Measurements from ENCODE around the gene DOK7.
"Not testable (repeated sequence)": the region's sequence is repeated elsewhere in the genome, so short reads cannot be mapped to it uniquely, and the experiment has no call there.

DOK7 gene

GRCh38 chr4:3511601-3512000, 48.5 kb downstream of the DOK7 start:
- DNase-seq, result not testable (repeated sequence)

DNA sequence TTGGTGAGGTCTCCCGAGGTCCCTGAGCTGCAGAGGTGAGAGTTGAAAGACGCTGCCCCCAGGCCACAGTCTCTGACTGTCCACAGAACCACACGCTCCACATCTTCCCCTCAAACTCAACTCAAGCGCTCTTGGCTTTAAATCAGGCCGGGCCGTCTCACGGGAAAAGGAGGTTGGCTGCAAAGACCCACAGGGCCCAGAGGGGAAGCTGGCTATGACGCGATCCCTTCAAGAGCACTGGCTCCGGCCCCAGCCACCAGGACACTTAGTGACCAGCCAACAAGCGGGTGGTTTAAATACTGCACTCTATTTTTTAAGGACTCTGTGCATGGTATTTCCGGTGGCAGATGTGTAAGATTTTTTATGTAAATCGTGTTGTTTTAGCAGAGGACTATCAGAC, 49.2 kb downstream of the DOK7 start:
- DNase-seq, result no peak

GRCh38 chr4:3512719-3513118, 49.6 kb downstream of the DOK7 start:
- DNase-seq, result no peak

DNA sequence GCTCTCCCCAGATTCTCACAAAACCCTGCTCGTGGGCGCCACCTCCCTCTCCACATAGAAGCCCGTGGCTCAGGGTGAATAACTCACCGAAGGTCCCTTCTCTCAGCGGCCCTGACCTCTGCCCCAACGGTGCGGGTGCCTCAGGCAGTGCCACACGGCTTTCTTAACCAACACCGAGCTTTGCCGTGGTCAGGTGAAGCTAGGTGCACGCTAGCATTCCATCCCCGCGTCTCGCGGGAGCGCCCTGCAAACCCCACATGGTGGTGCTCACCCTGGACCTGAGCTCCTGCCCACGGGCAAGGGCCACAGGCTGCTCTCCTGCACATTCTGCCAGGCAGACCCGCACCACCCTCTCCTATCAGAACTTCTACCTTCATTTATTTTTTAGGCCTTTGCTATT, 50.7 kb downstream of the DOK7 start:
- DNase-seq, result no peak

- no peak for DNase-seq
Measured at GRCh38 chr4:3514221-3514780, 51.2 kb downstream of the DOK7 start.

DNA sequence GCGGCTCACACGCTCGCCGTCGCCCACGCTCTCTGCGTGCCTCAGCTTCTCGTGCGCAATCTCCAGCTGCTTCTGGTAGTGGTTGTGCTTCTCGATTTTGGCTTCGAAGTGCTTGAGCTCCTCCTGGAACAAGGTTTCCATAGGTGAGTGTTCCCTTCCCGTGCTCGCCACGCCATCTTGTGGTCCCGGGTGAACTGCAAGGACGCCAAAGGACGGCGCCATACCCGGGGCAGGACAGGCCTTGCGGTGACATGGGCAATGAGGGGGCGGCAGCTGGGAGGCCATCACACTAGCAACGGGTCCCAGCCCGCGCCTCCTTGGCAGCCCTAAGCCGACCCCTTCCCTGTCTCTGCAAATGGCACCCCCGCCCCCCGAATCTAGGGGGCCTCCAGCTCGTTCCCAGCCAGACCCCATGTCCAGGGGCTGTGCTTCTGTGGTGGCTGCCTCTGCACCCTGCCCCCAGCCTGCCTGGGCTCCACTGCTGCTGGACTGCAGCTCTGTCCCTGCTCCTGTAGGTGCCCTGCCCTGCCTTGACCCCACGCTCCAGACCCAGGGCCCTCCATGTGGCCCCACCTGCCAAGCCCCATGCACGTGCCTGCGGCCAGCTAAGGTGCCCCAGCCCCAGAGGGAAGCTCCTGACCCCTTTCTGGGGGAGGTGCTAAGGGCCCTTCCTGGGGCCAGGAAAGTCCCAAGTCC, 51.8 kb downstream of the DOK7 start:
- no peak for DNase-seq

DNA sequence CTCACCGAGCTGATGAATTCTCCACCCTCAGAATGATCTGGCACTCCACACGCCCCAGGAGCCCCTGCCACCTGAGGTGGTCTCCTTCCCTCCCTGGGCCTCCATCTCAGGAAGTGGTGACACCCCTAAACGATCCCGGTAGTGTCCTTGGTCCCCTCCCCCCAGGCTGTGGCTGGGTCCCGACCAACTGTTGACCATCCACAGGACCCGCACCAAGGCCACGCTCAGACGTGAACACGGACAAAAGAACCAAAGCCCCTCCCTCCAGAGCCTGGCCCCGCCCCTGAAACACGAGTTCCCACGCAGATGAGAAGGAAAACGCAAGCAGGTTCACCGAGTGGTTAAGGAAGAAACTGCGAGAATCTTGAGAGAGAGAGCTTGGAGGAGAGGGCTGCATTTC, 52.5 kb downstream of the DOK7 start:
- no peak for DNase-seq

DNA sequence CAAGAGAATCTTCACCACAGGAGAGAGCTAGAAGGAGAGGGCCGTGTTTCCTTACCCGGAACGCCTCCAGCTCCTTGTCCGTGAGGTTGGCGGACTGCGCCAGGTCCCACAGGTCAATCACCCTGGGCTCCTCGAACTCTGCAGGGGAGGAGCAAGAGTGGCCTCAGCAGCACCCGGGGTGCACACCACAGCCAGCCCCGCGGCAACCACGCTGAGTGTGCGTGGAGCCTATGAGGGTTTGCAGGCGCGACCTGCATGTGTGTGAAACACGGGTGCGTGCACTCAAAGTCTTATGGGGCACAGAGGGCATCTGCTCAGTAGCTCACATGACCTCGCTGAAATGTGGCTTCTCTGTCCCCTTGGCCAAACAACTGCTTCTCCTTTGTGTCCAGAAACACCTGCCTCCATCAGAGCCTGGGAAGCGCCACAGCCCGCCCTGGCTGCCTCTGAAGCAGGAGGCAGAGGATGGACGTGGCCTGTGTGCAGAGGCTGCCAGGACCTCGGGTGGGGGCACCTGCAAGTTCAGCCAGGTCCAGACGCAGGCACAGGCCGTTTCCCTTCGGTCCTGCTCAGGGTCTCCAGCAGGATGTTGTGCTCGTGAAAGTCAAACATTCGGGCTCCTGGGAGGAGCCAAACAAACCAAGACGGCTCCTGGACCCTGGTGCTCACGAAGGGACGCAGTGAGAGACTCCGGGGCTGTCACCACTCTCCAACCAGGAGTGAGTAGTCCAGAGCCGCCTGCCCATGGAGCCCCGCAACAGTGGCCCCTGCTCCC, 53.1 kb downstream of the DOK7 start:
- no peak for DNase-seq

- no peak for DNase-seq
Measured at GRCh38 chr4:3516836-3517730, 54.0 kb downstream of the DOK7 start.

GRCh38 chr4:3517731-3518510, 54.8 kb downstream of the DOK7 start:
- DNase-seq, result no peak

- no peak for DNase-seq
Measured at GRCh38 chr4:3518511-3518880, 55.4 kb downstream of the DOK7 start.

DNA sequence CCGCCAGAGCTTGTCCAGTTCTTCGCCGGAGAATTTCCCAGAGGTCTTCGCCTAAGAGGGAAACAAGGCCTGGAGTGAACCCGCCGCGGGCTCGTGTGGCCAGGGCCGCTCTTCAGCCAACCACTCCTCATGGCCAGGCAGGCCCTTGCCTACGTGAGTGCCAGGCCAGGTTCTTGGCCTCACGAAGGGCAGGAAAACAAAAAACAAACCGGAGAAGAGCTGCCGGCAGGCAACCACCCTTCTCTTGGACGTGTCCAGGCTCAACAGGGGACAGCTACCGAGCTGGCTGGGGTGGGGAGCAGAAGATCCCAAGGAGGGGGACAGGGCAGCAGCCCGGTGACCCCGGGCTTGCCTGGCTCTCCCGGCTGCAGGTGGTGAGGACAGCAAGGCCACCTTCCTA, 55.8 kb downstream of the DOK7 start:
- no peak for DNase-seq

DNA sequence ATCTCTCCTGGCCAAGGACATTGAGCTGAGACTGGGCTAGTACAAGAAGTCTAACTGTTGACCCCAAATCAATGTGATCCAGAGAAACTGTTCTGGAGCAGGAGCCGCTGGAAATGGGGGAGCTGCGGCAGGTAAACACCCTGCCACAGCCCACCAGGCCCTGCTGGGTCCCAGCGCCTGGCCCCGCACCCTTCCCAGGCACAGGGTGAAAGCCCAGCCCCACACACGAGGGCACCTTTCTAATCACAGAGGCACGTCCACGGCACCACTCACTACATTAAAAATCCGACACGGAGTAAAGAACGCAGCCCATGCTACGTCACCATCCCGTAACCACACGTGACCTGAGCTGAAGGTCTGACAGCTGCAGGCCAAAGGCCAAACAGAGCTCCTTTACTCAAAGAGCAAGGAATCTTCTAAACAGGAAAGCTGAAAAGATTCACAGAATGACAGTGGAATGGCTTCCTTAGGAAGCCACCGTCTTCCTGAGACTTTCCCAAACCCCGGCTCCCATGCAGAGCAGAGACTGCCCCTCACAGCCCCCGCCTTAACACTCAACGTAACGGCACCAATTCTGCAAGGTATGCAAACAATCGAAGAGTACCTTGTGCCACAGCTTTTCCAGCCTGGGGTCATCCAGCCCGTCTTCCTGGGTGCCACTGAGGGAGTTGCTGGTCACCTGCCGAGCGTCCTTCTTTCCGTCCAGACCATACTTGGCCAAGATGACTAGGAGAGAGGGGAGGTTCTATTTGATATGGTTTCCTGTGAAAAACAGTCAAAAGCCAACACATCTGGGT, 56.6 kb downstream of the DOK7 start:
- no peak for DNase-seq

DNA sequence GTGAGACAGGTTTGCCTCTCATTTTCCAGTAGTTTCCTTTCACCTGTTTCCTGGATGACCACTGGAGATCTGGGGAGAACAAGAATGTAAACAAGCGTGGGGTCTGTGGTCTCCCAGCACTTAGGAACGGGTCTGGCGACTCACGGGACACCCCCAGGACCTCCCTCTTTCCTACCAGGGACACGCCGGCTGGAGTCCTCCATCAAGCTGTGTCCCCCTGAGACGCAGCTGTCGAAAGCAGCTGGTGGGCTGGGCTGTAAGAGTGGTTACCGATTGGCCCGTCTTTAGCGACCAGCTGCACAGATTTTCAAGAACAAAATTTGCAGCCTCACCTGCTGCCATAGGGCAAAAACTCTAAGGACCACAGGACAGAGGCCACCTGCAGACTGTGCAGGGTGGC, 57.2 kb downstream of the DOK7 start:
- no peak for DNase-seq

- DNase-seq, result no peak
Measured at GRCh38 chr4:3520796-3521600, 57.9 kb downstream of the DOK7 start.

- DNase-seq, result no peak
Measured at GRCh38 chr4:3521621-3522325, 58.7 kb downstream of the DOK7 start.

DNA sequence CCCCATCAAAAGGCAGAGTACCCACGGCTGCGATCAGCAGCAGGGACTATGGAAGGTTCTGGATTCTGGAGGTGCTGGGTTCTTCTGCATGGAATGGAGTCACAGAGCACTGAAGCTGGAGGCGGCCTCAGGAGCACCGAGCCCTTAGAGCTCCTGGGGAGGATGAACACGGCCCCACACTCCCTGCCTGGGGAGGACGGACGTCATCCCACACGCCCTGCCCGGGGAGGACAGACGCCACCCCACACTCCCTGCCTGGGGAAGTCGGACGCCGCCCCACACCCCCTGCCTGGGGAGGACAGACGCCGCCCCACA, 59.2 kb downstream of the DOK7 start:
- DNase-seq, result no peak

GRCh38 chr4:3522651-3523050, 59.5 kb downstream of the DOK7 start:
- DNase-seq, result no peak

GRCh38 chr4:3523146-3523627, 60.1 kb downstream of the DOK7 start:
- no peak for DNase-seq

GRCh38 chr4:3523628-3524221, 60.6 kb downstream of the DOK7 start:
- no peak for DNase-seq

All from hippocampal formation (tissue), 2 donors.